ENCODE measurements around the gene MACROD2. TPM values are rescaled to one million over a fixed set of nuclear protein-coding genes. Genes with fewer than 3 reads are reported as not detected.

MACROD2 gene
- total RNA-seq, 4 donors from 2014 or later = 4.6 to 33.0 (median 8.3) TPM

- in situ Hi-C loops (cut with MboI; ENCODE audit: low pct_ligation_motif_present in 1 of 4, low pct_unique_long_range_greater_than_20kb in 1 of 4, low sequenced_read_pairs in 3 of 4) = no loop called here
- intact Hi-C loops (cut with DNase I; ENCODE audit: low total_unique reads) = no loop called here
- no peaks in the 10 kb centered on the region for H3K36me3 ChIP-seq
- no peaks in the 10 kb centered on the region for H3K9me3 ChIP-seq
- 74 to 80% methylated on average over 3 of the region's 3 CpGs for WGBS, 2 donors (ENCODE audit: low coverage in 1 of 2)
- H3K4me1 ChIP-seq = peaks cover 0 to 28% (median 2%) of the 10 kb centered on the region in 4 donors
- DNase-seq = no peak
- no peak overlapping the region for H3K27ac ChIP-seq
- H3K27me3 ChIP-seq = no peaks in the 10 kb centered on the region
- H3K4me3 ChIP-seq = no peak overlapping the region
- TF ChIP-seq CTCF (IDR thresholded peaks at IDR 0.05) (no peak), EP300 (IDR thresholded peaks at IDR 0.05; ENCODE audit: low read depth) (no peak), POLR2AphosphoS5 (IDR thresholded peaks at IDR 0.05) (no peak), POLR2A (IDR thresholded peaks at IDR 0.05) (no peak)
These were observed 720.1 kb downstream of the MACROD2 start for GRCh38 chr20:14715400-14715799.

GRCh38 chr20:14716351-14716801 lies 721.1 kb downstream of the MACROD2 start:
- H3K36me3 ChIP-seq = no peaks in the 10 kb centered on the region

GRCh38 chr20:14717134-14717999 lies 722.1 kb downstream of the MACROD2 start:
- H3K4me3 ChIP-seq = no peak overlapping the region
- no peaks in the 10 kb centered on the region for H3K36me3 ChIP-seq
- DNase-seq = no peak
- H3K4me1 ChIP-seq = peaks cover 0 to 14% (median 2%) of the 10 kb centered on the region in 4 donors
- no peak overlapping the region for H3K27ac ChIP-seq
- no peaks in the 10 kb centered on the region for H3K27me3 ChIP-seq
- H3K9me3 ChIP-seq = no peaks in the 10 kb centered on the region
- in situ Hi-C loops (cut with MboI; ENCODE audit: low pct_ligation_motif_present in 1 of 4, low pct_unique_long_range_greater_than_20kb in 1 of 4, low sequenced_read_pairs in 3 of 4) (no loop called here), intact Hi-C loops (cut with DNase I; ENCODE audit: low total_unique reads) (no loop called here)
- TF ChIP-seq POLR2A (IDR thresholded peaks at IDR 0.05) (no peak), EP300 (IDR thresholded peaks at IDR 0.05; ENCODE audit: low read depth) (no peak), CTCF (IDR thresholded peaks at IDR 0.05) (no peak), POLR2AphosphoS5 (IDR thresholded peaks at IDR 0.05) (no peak)
- WGBS, 2 donors (ENCODE audit: low coverage in 1 of 2) = 45 to 55% methylated on average over 6 of the region's 6 CpGs

More at GRCh38 chr20:14716351-14716801, 721.1 kb downstream of the MACROD2 start:
- no peaks in the 10 kb centered on the region for H3K9me3 ChIP-seq
- WGBS, 2 donors (ENCODE audit: low coverage in 1 of 2) = 78 to 88% methylated on average over 5 of the region's 5 CpGs
- no peak overlapping the region for H3K4me3 ChIP-seq
- TF ChIP-seq POLR2A (IDR thresholded peaks at IDR 0.05) = no peak
- no peak for TF ChIP-seq EP300 (IDR thresholded peaks at IDR 0.05; ENCODE audit: low read depth)
- TF ChIP-seq POLR2AphosphoS5 (IDR thresholded peaks at IDR 0.05) = no peak
- TF ChIP-seq CTCF (IDR thresholded peaks at IDR 0.05) = no peak
- H3K27me3 ChIP-seq = no peaks in the 10 kb centered on the region
- DNase-seq = no peak
- intact Hi-C loops (cut with DNase I; ENCODE audit: low total_unique reads) (no loop called here), in situ Hi-C loops (cut with MboI; ENCODE audit: low pct_ligation_motif_present in 1 of 4, low pct_unique_long_range_greater_than_20kb in 1 of 4, low sequenced_read_pairs in 3 of 4) (no loop called here)
- no peak overlapping the region for H3K27ac ChIP-seq
- H3K4me1 ChIP-seq = peaks cover 0 to 24% (median 2%) of the 10 kb centered on the region in 4 donors

- H3K4me3 ChIP-seq = no peak overlapping the region
- 61 to 83% methylated on average over 1 to 4 of the region's 4 CpGs for WGBS, 2 donors (ENCODE audit: low coverage in 1 of 2)
- intact Hi-C loops (cut with DNase I; ENCODE audit: low total_unique reads) (no loop called here), in situ Hi-C loops (cut with MboI; ENCODE audit: low pct_ligation_motif_present in 1 of 4, low pct_unique_long_range_greater_than_20kb in 1 of 4, low sequenced_read_pairs in 3 of 4) (no loop called here)
- H3K27ac ChIP-seq = no peak overlapping the region
- H3K36me3 ChIP-seq = no peaks in the 10 kb centered on the region
- H3K4me1 ChIP-seq = peaks cover 0 to 7% (median 2%) of the 10 kb centered on the region in 4 donors
- no peaks in the 10 kb centered on the region for H3K27me3 ChIP-seq
- no peaks in the 10 kb centered on the region for H3K9me3 ChIP-seq
- DNase-seq = no peak
- TF ChIP-seq POLR2A (IDR thresholded peaks at IDR 0.05) = no peak
- no peak for TF ChIP-seq POLR2AphosphoS5 (IDR thresholded peaks at IDR 0.05)
- TF ChIP-seq CTCF (IDR thresholded peaks at IDR 0.05) = no peak
These were observed 724.9 kb downstream of the MACROD2 start for GRCh38 chr20:14720251-14720650.
